ENCODE data around the gene DQX1.

The DQX1 gene

GRCh38 chr2:74525717-74526648 is at the start of gene DQX1:
TSS of gene DQX1 (minus strand) at chr2:74526231. CDS start at chr2:74525729, 502 bp downstream.
- no peak within 1 kb of the TSS for H3K4me3 ChIP-seq (replicated peaks; ENCODE audit: low read depth, low read length)
- TF ChIP-seq, protein P1, sequence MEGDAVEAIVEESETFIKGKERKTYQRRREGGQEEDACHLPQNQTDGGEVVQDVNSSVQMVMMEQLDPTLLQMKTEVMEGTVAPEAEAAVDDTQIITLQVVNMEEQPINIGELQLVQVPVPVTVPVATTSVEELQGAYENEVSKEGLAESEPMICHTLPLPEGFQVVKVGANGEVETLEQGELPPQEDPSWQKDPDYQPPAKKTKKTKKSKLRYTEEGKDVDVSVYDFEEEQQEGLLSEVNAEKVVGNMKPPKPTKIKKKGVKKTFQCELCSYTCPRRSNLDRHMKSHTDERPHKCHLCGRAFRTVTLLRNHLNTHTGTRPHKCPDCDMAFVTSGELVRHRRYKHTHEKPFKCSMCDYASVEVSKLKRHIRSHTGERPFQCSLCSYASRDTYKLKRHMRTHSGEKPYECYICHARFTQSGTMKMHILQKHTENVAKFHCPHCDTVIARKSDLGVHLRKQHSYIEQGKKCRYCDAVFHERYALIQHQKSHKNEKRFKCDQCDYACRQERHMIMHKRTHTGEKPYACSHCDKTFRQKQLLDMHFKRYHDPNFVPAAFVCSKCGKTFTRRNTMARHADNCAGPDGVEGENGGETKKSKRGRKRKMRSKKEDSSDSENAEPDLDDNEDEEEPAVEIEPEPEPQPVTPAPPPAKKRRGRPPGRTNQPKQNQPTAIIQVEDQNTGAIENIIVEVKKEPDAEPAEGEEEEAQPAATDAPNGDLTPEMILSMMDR (IDR thresholded peaks at IDR 0.05; ENCODE audit: low read depth, low read length, missing control alignments): no peak
- DNase-seq (ENCODE audit: extremely low read depth, low read depth): no peak

- TF ChIP-seq, protein P1 (IDR thresholded peaks at IDR 0.05; ENCODE audit: low read depth, low read length, missing control alignments): no peak
- no peak for DNase-seq (ENCODE audit: extremely low read depth, low read depth)
- no peak overlapping the region for H3K4me3 ChIP-seq (replicated peaks; ENCODE audit: low read depth, low read length)
Observed at GRCh38 chr2:74575320-74575719, 49.3 kb upstream of the DQX1 start.

GRCh38 chr2:74573747-74574562 is 47.9 kb upstream of the DQX1 start:
- peak; percentile 89 for DNase-seq (ENCODE audit: extremely low read depth, low read depth)
- TF ChIP-seq, protein P1 (IDR thresholded peaks at IDR 0.05; ENCODE audit: low read depth, low read length, missing control alignments): no peak
- H3K4me3 ChIP-seq (replicated peaks; ENCODE audit: low read depth, low read length): no peak overlapping the region

DNA sequence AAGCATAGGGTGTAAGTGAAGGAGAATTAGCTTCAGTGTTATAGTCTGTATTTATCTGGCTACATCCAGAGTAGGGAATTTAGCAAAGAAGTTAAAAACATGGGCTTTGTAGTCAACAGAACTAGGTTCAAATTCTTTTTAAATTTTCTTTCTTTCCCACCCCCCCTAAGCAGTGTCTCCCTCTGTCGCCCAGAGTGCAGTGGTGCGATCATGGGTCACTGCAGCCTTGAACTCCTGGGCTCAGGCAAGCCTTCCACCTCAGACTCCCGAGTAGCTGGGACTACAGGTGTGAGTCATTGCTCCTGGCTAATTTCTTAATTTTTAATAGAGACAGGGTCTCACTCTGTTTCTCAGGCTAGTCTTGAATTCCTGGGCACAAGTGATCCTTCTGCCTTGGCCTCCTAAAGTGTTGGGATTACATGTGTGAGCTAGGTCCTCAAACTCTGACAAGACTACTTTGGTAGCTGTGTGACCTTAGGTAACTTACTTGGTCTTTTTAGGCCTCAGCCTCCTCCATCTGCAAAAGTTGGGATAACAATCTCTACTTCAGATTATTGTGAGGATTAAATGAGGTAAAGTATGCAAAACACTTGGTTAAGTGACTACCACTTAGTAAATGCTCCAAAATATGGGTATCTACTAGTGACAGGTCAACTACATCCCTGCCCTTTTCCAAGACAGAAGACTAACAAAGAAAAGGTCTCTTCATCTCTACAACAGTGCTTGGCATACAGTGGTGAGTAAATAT is 46.3 kb upstream of the DQX1 start:
- DNase-seq (ENCODE audit: extremely low read depth, low read depth): no peak
- TF ChIP-seq, protein P1 (IDR thresholded peaks at IDR 0.05; ENCODE audit: low read depth, low read length, missing control alignments): no peak
- H3K4me3 ChIP-seq (replicated peaks; ENCODE audit: low read depth, low read length): no peak overlapping the region

GRCh38 chr2:74571058-74571457 is 45.0 kb upstream of the DQX1 start:
- DNase-seq (ENCODE audit: extremely low read depth, low read depth): no peak
- TF ChIP-seq, protein P1 (IDR thresholded peaks at IDR 0.05; ENCODE audit: low read depth, low read length, missing control alignments): no peak

GRCh38 chr2:74569686-74570085 is 43.7 kb upstream of the DQX1 start:
- no peak for DNase-seq (ENCODE audit: extremely low read depth, low read depth)
- no peak overlapping the region for H3K4me3 ChIP-seq (replicated peaks; ENCODE audit: low read depth, low read length)
- TF ChIP-seq, protein P1 (IDR thresholded peaks at IDR 0.05; ENCODE audit: low read depth, low read length, missing control alignments): no peak

More at GRCh38 chr2:74571058-74571457, 45.0 kb upstream of the DQX1 start:
- no peak overlapping the region for H3K4me3 ChIP-seq (replicated peaks; ENCODE audit: low read depth, low read length)
